ENCODE results near the gene FOXD4L4.
"Not testable (repeated sequence)": the region's sequence is repeated elsewhere in the genome, so short reads cannot be mapped to it uniquely, and the experiment has no call there.

The FOXD4L4 gene

DNA sequence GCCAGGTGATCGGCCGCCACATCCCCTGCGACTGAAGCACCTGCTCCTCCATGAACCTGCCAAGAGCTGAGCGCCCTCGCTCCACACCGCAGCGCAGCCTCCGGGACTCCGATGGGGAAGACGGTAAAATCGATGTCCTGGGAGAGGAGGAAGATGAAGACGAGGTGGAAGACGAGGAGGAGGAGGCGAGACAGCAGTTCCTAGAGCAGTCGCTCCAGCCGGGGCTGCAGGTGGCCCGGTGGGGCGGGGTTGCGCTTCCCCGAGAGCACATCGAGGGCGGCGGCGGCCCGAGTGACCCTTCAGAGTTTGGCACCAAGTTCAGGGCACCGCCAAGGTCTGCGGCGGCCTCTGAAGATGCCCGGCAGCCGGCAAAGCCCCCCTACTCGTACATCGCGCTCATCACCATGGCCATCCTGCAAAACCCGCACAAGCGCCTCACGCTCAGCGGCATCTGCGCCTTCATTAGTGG lies at the start of gene FOXD4L4:
TSS of gene FOXD4L4 (plus strand) at position 51 of the 469 bp plus-strand sequence. CDS start at position 51, 0 bp downstream.
- in situ Hi-C loops (cut with MboI; ENCODE audit: low sequenced_read_pairs) = not testable (repeated sequence)

DNA sequence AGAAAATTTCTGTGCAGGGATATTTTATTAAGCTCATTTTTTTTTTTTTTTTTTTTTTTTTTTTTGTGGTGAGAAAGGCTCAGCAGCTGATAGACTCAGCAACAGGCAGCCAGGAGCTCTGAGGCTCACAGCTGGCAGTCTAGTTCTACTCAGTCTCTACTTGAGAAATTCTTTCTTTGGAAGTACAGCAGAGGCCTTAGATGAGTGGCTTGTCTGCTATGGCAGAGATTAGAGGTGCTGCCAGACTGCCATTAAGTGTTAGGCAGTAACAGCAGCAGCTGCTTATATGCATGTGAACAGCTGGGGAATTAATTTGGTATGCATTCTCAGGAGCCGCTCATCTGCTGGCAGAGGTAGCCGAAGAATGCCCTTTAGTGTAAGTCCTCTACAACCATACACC lies 33.4 kb upstream of the FOXD4L4 start:
- in situ Hi-C loops (cut with MboI; ENCODE audit: low sequenced_read_pairs) = not testable (repeated sequence)

DNA sequence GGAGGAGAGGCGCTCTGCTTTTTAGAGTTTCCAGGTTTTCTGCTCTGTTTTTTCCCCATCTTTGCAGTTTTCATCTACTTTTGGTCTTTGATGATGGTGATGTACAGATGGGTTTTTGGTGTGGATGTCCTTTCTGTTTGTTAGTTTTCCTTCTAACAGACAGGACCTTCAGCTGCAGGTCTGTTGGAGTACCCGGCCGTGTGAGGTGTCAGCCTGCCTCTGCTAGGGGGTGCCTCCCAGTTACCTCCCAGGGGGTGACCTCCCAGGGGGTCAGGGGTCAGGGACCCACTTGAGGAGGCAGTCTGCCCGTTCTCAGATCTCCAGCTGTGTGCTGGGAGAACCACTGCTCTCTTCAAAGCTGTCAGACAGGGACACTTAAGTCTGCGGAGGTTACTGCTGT lies 22.5 kb upstream of the FOXD4L4 start:
- in situ Hi-C loops (cut with MboI; ENCODE audit: low sequenced_read_pairs) = not testable (repeated sequence)

GRCh38 chr9:65738133-65738532 lies 1.2 kb downstream of the FOXD4L4 start:
- in situ Hi-C loops (cut with MboI; ENCODE audit: low sequenced_read_pairs) = not testable (repeated sequence)
